Neural progenitor cell (in vitro differentiated cells): ENCODE data around the gene CNGA2.

Experiments
- CTCF ChIP-seq: fragments of 200-600 bp; sonication (generic); IDR thresholded peaks from 2 replicates; pipeline ENCODE4 v1.5.1; 2017; ENCODE audit warnings: antibody characterized with exemption, mild to moderate bottlenecking
- EZH2 ChIP-seq: fragments of 200-600 bp; sonication (generic); IDR thresholded peaks from 2 replicates; pipeline ENCODE4 v1.6.1; 2017; ENCODE audit warnings: antibody characterized with exemption, mild to moderate bottlenecking, moderate library complexity

GRCh38 chrX:151711154-151711553 is 23.4 kb upstream of the CNGA2 start:
- no peak for TF ChIP-seq CTCF
- no peak for TF ChIP-seq EZH2
